HUES6 (cell line): Measurements from ENCODE around the gene ATP23.

Source experiments
- H3K27ac ChIP-seq: 2 replicates; pipeline ENCODE4 v1.7.0; 2013; ENCODE audit warnings: low read depth, mild to moderate bottlenecking, low read length, inconsistent platforms
- H3K27me3 ChIP-seq: 2 replicates; pipeline ENCODE4 v1.6.1; 2013; ENCODE audit warnings: low read length; ENCODE audit not compliant: control insufficient read depth, insufficient read depth
- H3K36me3 ChIP-seq: 2 replicates; pipeline ENCODE4 v1.6.1; 2013; ENCODE audit warnings: low read length; ENCODE audit not compliant: control insufficient read depth, insufficient read depth
- H3K4me1 ChIP-seq: 2 replicates; pipeline ENCODE4 v1.6.1; 2013; ENCODE audit warnings: low read length; ENCODE audit not compliant: control insufficient read depth, insufficient read depth
- H3K4me3 ChIP-seq: 2 replicates; pipeline ENCODE4 v1.5.1; 2013; ENCODE audit warnings: low read depth, low read length
- H3K9ac ChIP-seq: one replicate; pipeline ENCODE4 v1.6.1; 2013; ENCODE audit warnings: mild to moderate bottlenecking, low read length
- H3K9me3 ChIP-seq: 2 replicates; pipeline ENCODE4 v1.6.1; 2013; ENCODE audit warnings: low read depth, low read length; ENCODE audit not compliant: control insufficient read depth, insufficient read depth

Gene ATP23

DNA sequence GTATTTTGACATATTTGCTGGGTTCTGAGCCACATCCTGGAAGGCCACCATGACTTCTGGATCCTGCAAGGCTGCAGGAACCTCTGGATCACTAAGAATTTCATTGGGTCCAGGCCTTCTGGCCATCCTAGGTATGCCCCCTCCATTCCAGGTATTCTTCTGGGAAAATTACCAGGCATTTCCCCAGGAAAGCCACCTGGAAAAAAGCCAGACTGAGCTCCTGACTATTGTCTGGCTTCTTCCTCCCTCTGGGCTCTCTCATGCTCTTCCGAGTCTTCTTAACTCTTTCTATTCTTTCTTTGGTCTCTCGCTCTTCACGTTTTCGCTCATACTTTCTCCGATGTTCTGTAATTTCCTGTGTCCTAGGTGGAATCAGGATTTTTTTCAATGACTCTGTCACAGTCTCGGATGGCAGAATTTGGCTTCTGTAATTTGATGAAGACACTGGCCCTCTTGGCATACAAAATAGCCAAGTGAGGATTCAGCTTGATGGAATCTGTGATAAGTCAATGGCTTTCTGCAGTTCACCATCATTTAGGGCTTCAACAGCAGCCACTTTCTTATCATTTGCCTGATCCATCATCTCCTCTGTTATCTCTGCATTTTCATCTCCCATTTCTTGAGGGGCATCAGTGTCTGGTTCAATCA, 42.6 kb downstream of the ATP23 start:
- Histone ChIP-seq H3K4me3 (no peak overlapping the region), H3K9me3 (no peaks in the 10 kb centered on the region), H3K27ac (no peak overlapping the region), H3K36me3 (no peaks in the 10 kb centered on the region), H3K27me3 (no peaks in the 10 kb centered on the region), H3K4me1 (no peaks in the 10 kb centered on the region), H3K9ac (no peak overlapping the region)

DNA sequence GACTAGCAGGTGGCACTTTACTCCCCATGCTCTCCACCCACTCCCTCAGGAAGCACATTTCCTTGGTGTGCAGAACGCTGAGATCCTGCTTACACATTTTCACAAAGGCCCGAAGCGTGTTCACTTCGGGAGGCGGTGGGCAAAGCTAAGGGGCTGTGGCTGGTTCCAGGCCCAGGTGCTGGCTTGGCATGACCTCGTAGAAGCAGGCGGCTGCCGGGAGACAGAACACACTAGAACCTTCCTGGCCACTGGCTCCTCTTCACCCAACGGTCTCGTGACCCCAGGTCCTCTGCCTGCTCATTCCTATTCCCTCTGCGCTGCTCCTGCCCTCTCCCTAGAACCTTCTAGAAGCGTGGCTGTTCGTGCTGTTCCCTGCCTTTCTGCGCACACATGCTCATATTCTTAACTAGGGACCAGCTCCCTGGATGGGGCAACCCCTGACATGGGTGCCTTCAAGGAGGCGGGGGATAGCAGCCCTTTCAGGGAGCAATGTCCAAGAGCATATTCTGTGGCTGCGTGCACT, 43.3 kb downstream of the ATP23 start:
- no peaks in the 10 kb centered on the region for H3K4me1 ChIP-seq

GRCh38 chr12:57985685-57986084, 44.3 kb downstream of the ATP23 start:
- no peaks in the 10 kb centered on the region for H3K4me1 ChIP-seq
- H3K9ac ChIP-seq: no peak overlapping the region

More for the DNA sequence above, 43.3 kb downstream of the ATP23 start:
- no peaks in the 10 kb centered on the region for H3K27me3 ChIP-seq
- no peak overlapping the region for H3K27ac ChIP-seq
- no peak overlapping the region for H3K4me3 ChIP-seq
- no peaks in the 10 kb centered on the region for H3K36me3 ChIP-seq
- H3K9ac ChIP-seq: no peak overlapping the region
- H3K9me3 ChIP-seq: no peaks in the 10 kb centered on the region

GRCh38 chr12:57989838-57990237, 48.5 kb downstream of the ATP23 start:
- no peak overlapping the region for H3K4me3 ChIP-seq
- no peaks in the 10 kb centered on the region for H3K36me3 ChIP-seq
- no peaks in the 10 kb centered on the region for H3K4me1 ChIP-seq
- no peaks in the 10 kb centered on the region for H3K27me3 ChIP-seq
- no peak overlapping the region for H3K27ac ChIP-seq
- no peaks in the 10 kb centered on the region for H3K9me3 ChIP-seq
- H3K9ac ChIP-seq: no peak overlapping the region

More at GRCh38 chr12:57985685-57986084, 44.3 kb downstream of the ATP23 start:
- Histone ChIP-seq H3K9me3 (no peaks in the 10 kb centered on the region), H3K27ac (no peak overlapping the region), H3K4me3 (no peak overlapping the region), H3K36me3 (no peaks in the 10 kb centered on the region), H3K27me3 (no peaks in the 10 kb centered on the region)

GRCh38 chr12:57990241-57990883, 49.0 kb downstream of the ATP23 start:
- no peak overlapping the region for H3K4me3 ChIP-seq
- no peaks in the 10 kb centered on the region for H3K4me1 ChIP-seq
- H3K9ac ChIP-seq: no peak overlapping the region
- H3K27me3 ChIP-seq: no peaks in the 10 kb centered on the region
- H3K9me3 ChIP-seq: no peaks in the 10 kb centered on the region
- H3K36me3 ChIP-seq: no peaks in the 10 kb centered on the region
- no peak overlapping the region for H3K27ac ChIP-seq

DNA sequence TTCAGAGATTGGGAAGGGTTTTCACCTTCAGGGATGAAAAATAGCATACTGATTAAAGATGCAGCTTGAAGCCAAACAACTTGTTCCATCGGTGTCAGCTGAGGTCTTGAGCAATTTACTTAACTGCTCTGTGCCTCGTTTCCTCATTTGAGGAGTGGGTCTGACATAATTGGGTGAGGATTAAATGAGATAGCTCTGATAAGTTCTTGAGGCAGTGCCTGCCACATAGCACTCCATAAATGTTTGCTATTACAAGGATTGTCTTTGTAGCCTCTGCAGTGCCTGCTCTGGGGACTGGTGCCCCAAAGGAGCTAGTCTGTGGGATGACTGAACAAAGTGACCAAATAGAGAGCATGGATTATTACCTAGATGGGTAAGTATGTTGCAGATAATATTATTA, 50.6 kb downstream of the ATP23 start:
- no peaks in the 10 kb centered on the region for H3K4me1 ChIP-seq
- no peak overlapping the region for H3K27ac ChIP-seq
- no peaks in the 10 kb centered on the region for H3K27me3 ChIP-seq
- no peak overlapping the region for H3K4me3 ChIP-seq
- H3K36me3 ChIP-seq: no peaks in the 10 kb centered on the region
- no peak overlapping the region for H3K9ac ChIP-seq
- H3K9me3 ChIP-seq: peaks cover 7% of the 10 kb centered on the region

- Histone ChIP-seq H3K27me3 (no peaks in the 10 kb centered on the region), H3K9ac (no peak overlapping the region), H3K4me1 (no peaks in the 10 kb centered on the region), H3K27ac (no peak overlapping the region), H3K36me3 (no peaks in the 10 kb centered on the region), H3K9me3 (peaks cover 18% of the 10 kb centered on the region), H3K4me3 (no peak overlapping the region)
These were observed 51.7 kb downstream of the ATP23 start for GRCh38 chr12:57993030-57993429.

DNA sequence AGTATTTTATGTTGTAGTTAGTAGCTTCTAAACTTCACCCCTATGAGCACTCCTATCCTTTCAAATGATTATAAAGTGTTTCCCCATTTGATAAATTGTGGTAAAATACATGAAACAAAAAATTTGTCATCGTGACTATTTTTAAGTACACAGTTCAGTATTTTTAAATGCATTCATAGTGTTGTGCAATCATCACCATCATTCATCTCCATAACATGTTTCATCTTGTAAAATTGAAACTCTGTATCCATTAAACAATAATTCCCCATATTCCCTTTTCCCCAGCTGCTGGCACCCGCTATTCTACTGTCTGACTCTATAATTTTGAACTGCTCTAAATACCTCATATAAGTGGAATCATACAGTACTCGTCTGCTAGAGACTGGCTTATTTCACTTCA, 52.5 kb downstream of the ATP23 start:
- H3K9me3 ChIP-seq: peaks cover 26% of the 10 kb centered on the region
- no peak overlapping the region for H3K9ac ChIP-seq
- H3K4me1 ChIP-seq: no peaks in the 10 kb centered on the region
- H3K27me3 ChIP-seq: no peaks in the 10 kb centered on the region
- no peaks in the 10 kb centered on the region for H3K36me3 ChIP-seq
- no peak overlapping the region for H3K27ac ChIP-seq
- H3K4me3 ChIP-seq: no peak overlapping the region

GRCh38 chr12:57996520-57996919, 55.2 kb downstream of the ATP23 start:
- Histone ChIP-seq H3K27me3 (no peaks in the 10 kb centered on the region), H3K9me3 (peaks cover 43% of the 10 kb centered on the region), H3K4me3 (no peak overlapping the region), H3K27ac (no peak overlapping the region), H3K36me3 (no peaks in the 10 kb centered on the region), H3K9ac (no peak overlapping the region), H3K4me1 (no peaks in the 10 kb centered on the region)

DNA sequence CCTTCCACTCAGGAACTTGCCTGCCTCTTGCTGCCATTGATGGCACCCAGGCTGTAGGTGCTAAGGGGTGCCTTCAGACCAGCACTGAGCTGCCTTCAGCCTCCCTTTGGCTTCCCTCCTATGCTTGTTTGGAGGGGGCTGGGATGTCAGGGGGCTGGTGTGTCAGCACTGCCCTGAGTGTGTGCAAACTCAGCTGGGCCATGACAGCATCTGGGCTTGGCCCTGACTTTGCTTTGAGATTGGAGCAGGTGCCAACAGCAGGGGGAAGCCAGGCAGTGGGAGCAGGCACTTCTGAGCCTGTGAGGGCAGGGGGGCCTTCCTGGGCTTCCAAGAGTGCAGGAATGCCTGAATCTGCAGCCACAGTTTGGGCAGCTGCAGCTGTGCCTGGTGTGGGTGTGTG, 56.9 kb downstream of the ATP23 start:
- no peak overlapping the region for H3K9ac ChIP-seq
- no peaks in the 10 kb centered on the region for H3K27me3 ChIP-seq
- no peaks in the 10 kb centered on the region for H3K4me1 ChIP-seq
- no peak overlapping the region for H3K4me3 ChIP-seq
- H3K36me3 ChIP-seq: no peaks in the 10 kb centered on the region
- H3K9me3 ChIP-seq: peaks cover 43% of the 10 kb centered on the region
- H3K27ac ChIP-seq: no peak overlapping the region

DNA sequence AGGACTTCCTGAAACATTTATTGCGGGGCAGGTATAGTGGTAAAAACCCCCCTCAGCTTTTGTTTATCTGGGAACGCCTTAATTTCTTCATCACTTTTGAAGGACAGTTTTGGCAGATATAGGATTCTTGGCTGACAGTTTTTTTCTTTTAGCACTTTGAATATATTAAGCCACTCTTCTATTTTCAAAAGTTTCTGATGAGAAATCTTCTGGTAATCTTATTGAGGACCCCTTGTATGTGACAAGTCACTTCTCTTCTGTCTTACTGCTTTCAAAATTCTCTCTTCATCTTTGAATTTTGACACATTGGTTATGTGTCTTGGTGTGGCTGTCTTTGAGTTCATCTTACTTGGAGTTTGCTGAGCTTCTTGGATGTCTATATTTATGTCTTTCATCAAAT, 59.1 kb downstream of the ATP23 start:
- Histone ChIP-seq H3K27ac (no peak overlapping the region), H3K4me3 (no peak overlapping the region), H3K27me3 (no peaks in the 10 kb centered on the region), H3K4me1 (no peaks in the 10 kb centered on the region), H3K36me3 (no peaks in the 10 kb centered on the region), H3K9ac (no peak overlapping the region), H3K9me3 (peaks cover 43% of the 10 kb centered on the region)
